H1 (cell line): ENCODE results near the gene DYNAP.
A peak's percentile ranks its signal among the peaks of the same experiment; 100 is the strongest.

ENCODE experiments used
- ATF3 ChIP-seq: IDR thresholded peaks from 2 replicates; pipeline ENCODE4 v1.6.1; 2011; ENCODE audit warnings: low read depth, mild to moderate bottlenecking, low read length; ENCODE audit not compliant: insufficient read depth
- CTCF ChIP-seq, 3 experiments: IDR thresholded peaks; 1 replicate in 2 of 3; 2 replicates in 1 of 3; pipeline versions ENCODE4 v1.5.1 to v1.6.1; 2011; ENCODE audit warnings: low read length in 3 of 3, mild to moderate bottlenecking in 3 of 3, inconsistent platforms in 2 of 3, low read depth in 1 of 3, moderate library complexity in 1 of 3; ENCODE audit not compliant: insufficient read depth in 1 of 3; ENCODE audit errors: control extremely low read depth in 1 of 3
- EP300 ChIP-seq, 2 experiments: IDR thresholded peaks; 1 replicate in 1 of 2; 2 replicates in 1 of 2; pipeline ENCODE4 v1.6.1; 2011 to 2012; ENCODE audit warnings: low read depth in 2 of 2, low read length in 2 of 2, mild to moderate bottlenecking in 2 of 2, borderline replicate concordance in 1 of 2, inconsistent platforms in 1 of 2, moderate library complexity in 1 of 2
- JUND ChIP-seq: IDR thresholded peaks from 2 replicates; pipeline ENCODE4 v1.6.1; 2011; ENCODE audit warnings: mild to moderate bottlenecking, improper control_type of control experiment, low read length
- MAX ChIP-seq: IDR thresholded peaks from 2 replicates; pipeline ENCODE4 v1.6.1; 2012; ENCODE audit warnings: inconsistent platforms
- POLR2A ChIP-seq, 2 experiments: IDR thresholded peaks; 1 replicate in 1 of 2; 2 replicates in 1 of 2; pipeline ENCODE4 v1.6.1; 2011; ENCODE audit warnings: low read depth in 2 of 2, low read length in 2 of 2, mild to moderate bottlenecking in 2 of 2; ENCODE audit errors: control extremely low read depth in 1 of 2

DNA sequence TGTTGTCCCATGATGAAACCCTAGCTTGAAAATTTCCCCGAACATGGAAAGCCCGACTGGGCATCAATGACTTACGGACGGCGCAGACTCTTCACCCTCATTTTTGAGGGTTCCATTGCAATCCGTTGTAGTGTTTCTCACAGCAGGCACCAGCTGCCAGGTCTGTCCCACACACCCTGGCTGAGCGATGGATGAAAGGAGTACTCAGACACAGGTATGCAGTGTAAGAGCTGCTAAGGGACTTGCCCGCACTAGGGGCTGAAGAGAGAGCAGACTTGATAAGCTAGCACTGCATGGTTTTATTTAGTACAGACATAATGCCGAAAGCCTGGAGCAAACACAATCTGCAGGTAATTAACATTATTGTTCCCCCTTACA, 15.8 kb downstream of the DYNAP start:
- no peak for TF ChIP-seq MAX
- TF ChIP-seq ATF3: no peak
- TF ChIP-seq EP300 (IDR thresholded peaks at IDR 0.05; ENCODE audit: borderline replicate concordance in 1 of 2, low read depth in 2 of 2, low read length in 2 of 2): no peak
- TF ChIP-seq POLR2A (IDR thresholded peaks at IDR 0.05; ENCODE audit: control extremely low read depth in 1 of 2, low read depth in 2 of 2, low read length in 2 of 2): peak in 1 of 2 experiments; percentile 34; a peak in 1 of 3 replicates
- TF ChIP-seq JUND: no peak
- TF ChIP-seq CTCF (IDR thresholded peaks at IDR 0.05; ENCODE audit: control extremely low read depth in 1 of 3, insufficient read depth in 1 of 3, low read depth in 1 of 3, low read length in 3 of 3): no peak
